ENCODE measurements around the gene CADPS2.

The CADPS2 gene

GRCh38 chr7:122416336-122416735 lies 469.9 kb downstream of the CADPS2 start:
- TF ChIP-seq EP300 (IDR thresholded peaks at IDR 0.05; ENCODE audit: borderline replicate concordance) = no peak
- TF ChIP-seq MAX (IDR thresholded peaks at IDR 0.05) = no peak
- no peak for TF ChIP-seq NFIC (IDR thresholded peaks at IDR 0.05)
- no peak for TF ChIP-seq YY1 (IDR thresholded peaks at IDR 0.05; ENCODE audit: low read depth)
- no peak for TF ChIP-seq ZBTB7A (IDR thresholded peaks at IDR 0.05; ENCODE audit: low read depth)
- no peak for TF ChIP-seq CEBPB (IDR thresholded peaks at IDR 0.05)
- no peak for TF ChIP-seq EGR1 (IDR thresholded peaks at IDR 0.05)
- TF ChIP-seq USF1 (IDR thresholded peaks at IDR 0.05) = no peak
- TF ChIP-seq FOXM1 (IDR thresholded peaks at IDR 0.05; ENCODE audit: borderline replicate concordance, low read depth) = no peak
- no peak for TF ChIP-seq TAF1 (IDR thresholded peaks at IDR 0.05; ENCODE audit: low read depth)
- no peak for TF ChIP-seq CREB1 (IDR thresholded peaks at IDR 0.05; ENCODE audit: low read depth)
- TF ChIP-seq RAD21 (IDR thresholded peaks at IDR 0.05; ENCODE audit: low read depth) = no peak
- no peak for TF ChIP-seq REST (IDR thresholded peaks at IDR 0.05; ENCODE audit: low read depth)
- no peak for TF ChIP-seq TEAD4 (IDR thresholded peaks at IDR 0.05)
- TF ChIP-seq TCF12 (IDR thresholded peaks at IDR 0.05; ENCODE audit: low read depth) = no peak

- TF ChIP-seq RAD21 (IDR thresholded peaks at IDR 0.05; ENCODE audit: low read depth) (no peak), USF1 (IDR thresholded peaks at IDR 0.05) (no peak), REST (IDR thresholded peaks at IDR 0.05; ENCODE audit: low read depth) (no peak), EP300 (IDR thresholded peaks at IDR 0.05; ENCODE audit: borderline replicate concordance) (no peak), MAX (IDR thresholded peaks at IDR 0.05) (no peak), CEBPB (IDR thresholded peaks at IDR 0.05) (no peak), YY1 (IDR thresholded peaks at IDR 0.05; ENCODE audit: low read depth) (no peak), FOXM1 (IDR thresholded peaks at IDR 0.05; ENCODE audit: borderline replicate concordance, low read depth) (no peak), NFIC (IDR thresholded peaks at IDR 0.05) (no peak), TAF1 (IDR thresholded peaks at IDR 0.05; ENCODE audit: low read depth) (no peak), ZBTB7A (IDR thresholded peaks at IDR 0.05; ENCODE audit: low read depth) (no peak), EGR1 (IDR thresholded peaks at IDR 0.05) (no peak), CREB1 (IDR thresholded peaks at IDR 0.05; ENCODE audit: low read depth) (no peak), TEAD4 (IDR thresholded peaks at IDR 0.05) (no peak), TCF12 (IDR thresholded peaks at IDR 0.05; ENCODE audit: low read depth) (no peak)
These were observed 470.8 kb downstream of the CADPS2 start for GRCh38 chr7:122415510-122415909.

- no peak for TF ChIP-seq ZBTB7A (IDR thresholded peaks at IDR 0.05; ENCODE audit: low read depth)
- TF ChIP-seq EGR1 (IDR thresholded peaks at IDR 0.05) = no peak
- no peak for TF ChIP-seq TCF12 (IDR thresholded peaks at IDR 0.05; ENCODE audit: low read depth)
- no peak for TF ChIP-seq USF1 (IDR thresholded peaks at IDR 0.05)
- no peak for TF ChIP-seq CREB1 (IDR thresholded peaks at IDR 0.05; ENCODE audit: low read depth)
- no peak for TF ChIP-seq TEAD4 (IDR thresholded peaks at IDR 0.05)
- TF ChIP-seq REST (IDR thresholded peaks at IDR 0.05; ENCODE audit: low read depth) = no peak
- no peak for TF ChIP-seq TAF1 (IDR thresholded peaks at IDR 0.05; ENCODE audit: low read depth)
- no peak for TF ChIP-seq YY1 (IDR thresholded peaks at IDR 0.05; ENCODE audit: low read depth)
- TF ChIP-seq EP300 (IDR thresholded peaks at IDR 0.05; ENCODE audit: borderline replicate concordance) = no peak
- no peak for TF ChIP-seq RAD21 (IDR thresholded peaks at IDR 0.05; ENCODE audit: low read depth)
- TF ChIP-seq CEBPB (IDR thresholded peaks at IDR 0.05) = no peak
- TF ChIP-seq FOXM1 (IDR thresholded peaks at IDR 0.05; ENCODE audit: borderline replicate concordance, low read depth) = no peak
- no peak for TF ChIP-seq MAX (IDR thresholded peaks at IDR 0.05)
- TF ChIP-seq NFIC (IDR thresholded peaks at IDR 0.05) = no peak
These were observed 472.9 kb downstream of the CADPS2 start for GRCh38 chr7:122413339-122413738.
